ENCODE results near the gene FAM117A. TPM values are rescaled to one million over a fixed set of nuclear protein-coding genes. Genes with fewer than 3 reads are reported as not detected.

FAM117A gene
- total and polyA plus RNA-seq, 4 donors = 8.6 to 20.9 (median 13.4) TPM

- TF ChIP-seq CTCF (IDR thresholded peaks at IDR 0.05; ENCODE audit: control extremely low read depth, extremely low read depth) = no peak
Observed at GRCh38 chr17:49738456-49739163, 25.3 kb downstream of the FAM117A start.

GRCh38 chr17:49734515-49735490 lies 29.1 kb downstream of the FAM117A start:
- Histone ChIP-seq H3K9ac (ENCODE audit: insufficient read depth in 1 of 2, low read length in 2 of 2) (no peak overlapping the region), H3K27ac (ENCODE audit: low read depth in 1 of 2, low read length in 1 of 2) (no peak overlapping the region), H3K4me3 (no peak overlapping the region), H3K9me3 (ENCODE audit: control insufficient read depth in 4 of 4, insufficient read depth in 3 of 4, low read length in 3 of 4) (no peaks in the 10 kb centered on the region), H3K36me3 (ENCODE audit: control insufficient read depth in 4 of 4, insufficient read depth in 4 of 4, low read length in 4 of 4) (no peaks in the 10 kb centered on the region), H3K4me1 (ENCODE audit: control insufficient read depth in 5 of 5, insufficient read depth in 5 of 5, low read length in 5 of 5) (peaks cover 0 to 27% (median 10%) of the 10 kb centered on the region in 5 donors), H3K27me3 (ENCODE audit: control insufficient read depth in 3 of 3, insufficient read depth in 3 of 3, low read length in 2 of 3) (no peaks in the 10 kb centered on the region)
- ATAC-seq (ENCODE audit: insufficient read depth, low FRiP score) (no peak), DNase-seq (no peak)
- 76 to 88% methylated on average over 13 of the region's 13 CpGs for WGBS, 2 donors
- no peak for TF ChIP-seq CTCF (IDR thresholded peaks at IDR 0.05; ENCODE audit: control extremely low read depth, extremely low read depth)

More at GRCh38 chr17:49738456-49739163, 25.3 kb downstream of the FAM117A start:
- 44 to 69% methylated on average over 5 of the region's 5 CpGs for WGBS, 2 donors
- Histone ChIP-seq H3K4me3 (no peak overlapping the region), H3K27me3 (ENCODE audit: control insufficient read depth in 3 of 3, insufficient read depth in 3 of 3, low read length in 2 of 3) (no peaks in the 10 kb centered on the region), H3K27ac (ENCODE audit: low read depth in 1 of 2, low read length in 1 of 2) (peak overlapping the region; percentile 7 to 78), H3K4me1 (ENCODE audit: control insufficient read depth in 5 of 5, insufficient read depth in 5 of 5, low read length in 5 of 5) (peaks cover 12 to 33% (median 19%) of the 10 kb centered on the region in 5 donors), H3K9me3 (ENCODE audit: control insufficient read depth in 4 of 4, insufficient read depth in 3 of 4, low read length in 3 of 4) (no peaks in the 10 kb centered on the region), H3K36me3 (ENCODE audit: control insufficient read depth in 4 of 4, insufficient read depth in 4 of 4, low read length in 4 of 4) (no peaks in the 10 kb centered on the region), H3K9ac (ENCODE audit: insufficient read depth in 1 of 2, low read length in 2 of 2) (no peak overlapping the region)
- ATAC-seq (ENCODE audit: insufficient read depth, low FRiP score) (no peak), DNase-seq (no peak)

- Histone ChIP-seq H3K27me3 (ENCODE audit: control insufficient read depth in 3 of 3, insufficient read depth in 3 of 3, low read length in 2 of 3) (no peaks in the 10 kb centered on the region), H3K27ac (ENCODE audit: low read depth in 1 of 2, low read length in 1 of 2) (no peak overlapping the region), H3K9ac (ENCODE audit: insufficient read depth in 1 of 2, low read length in 2 of 2) (no peak overlapping the region), H3K4me3 (no peak overlapping the region), H3K9me3 (ENCODE audit: control insufficient read depth in 4 of 4, insufficient read depth in 3 of 4, low read length in 3 of 4) (no peaks in the 10 kb centered on the region), H3K4me1 (ENCODE audit: control insufficient read depth in 5 of 5, insufficient read depth in 5 of 5, low read length in 5 of 5) (peaks cover 0 to 15% (median 8%) of the 10 kb centered on the region in 5 donors), H3K36me3 (ENCODE audit: control insufficient read depth in 4 of 4, insufficient read depth in 4 of 4, low read length in 4 of 4) (peaks cover 0 to 3% (median 0%) of the 10 kb centered on the region in 4 donors)
- DNase-seq = no peak
- no peak for ATAC-seq (ENCODE audit: insufficient read depth, low FRiP score)
- WGBS, 2 donors = 80 to 82% methylated on average over 4 of the region's 4 CpGs
- no peak for TF ChIP-seq CTCF (IDR thresholded peaks at IDR 0.05; ENCODE audit: control extremely low read depth, extremely low read depth)
Observed at GRCh38 chr17:49731435-49731831, 32.5 kb downstream of the FAM117A start.

Measured in lung (tissue), 12 donors.